Activated CD8-positive, alpha-beta memory T cell treated with anti-CD3 and anti-CD28 coated beads for 1 hour (primary cell): ENCODE measurements around the gene KCNQ2.

ENCODE experiments used
- DNase-seq, 2 donors: peaks; one replicate each; pipeline ENCODE4 v3.0.0-alpha.2; 2020; ENCODE audit warnings: low read depth in 1 of 2; ENCODE audit errors: extremely low read depth in 1 of 2

The KCNQ2 gene

GRCh38 chr20:63471717-63471980, 806 bp downstream of the KCNQ2 start:
- no peak for DNase-seq

- no peak for DNase-seq
Observed at GRCh38 chr20:63471002-63471716, 1.3 kb downstream of the KCNQ2 start.

- DNase-seq: no peak
Observed at GRCh38 chr20:63470410-63470809, 2.0 kb downstream of the KCNQ2 start.

GRCh38 chr20:63469713-63470101, 2.7 kb downstream of the KCNQ2 start:
- no peak for DNase-seq

- DNase-seq: no peak
Observed at GRCh38 chr20:63469019-63469712, 3.3 kb downstream of the KCNQ2 start.

GRCh38 chr20:63468421-63468820, 4.0 kb downstream of the KCNQ2 start:
- DNase-seq: no peak

- no peak for DNase-seq
Observed at GRCh38 chr20:63467294-63468083, 5.0 kb downstream of the KCNQ2 start.

- no peak for DNase-seq
Observed at GRCh38 chr20:63466861-63467260, 5.6 kb downstream of the KCNQ2 start.

GRCh38 chr20:63466250-63466825, 6.1 kb downstream of the KCNQ2 start:
- DNase-seq: no peak

GRCh38 chr20:63465380-63466249, 6.8 kb downstream of the KCNQ2 start:
- DNase-seq: no peak

- DNase-seq: no peak
Observed at GRCh38 chr20:63464289-63464635, 8.2 kb downstream of the KCNQ2 start.

GRCh38 chr20:63463400-63464288, 8.8 kb downstream of the KCNQ2 start:
- no peak for DNase-seq

- no peak for DNase-seq
Observed at GRCh38 chr20:63462244-63462643, 10.2 kb downstream of the KCNQ2 start.

- DNase-seq: no peak
Observed at GRCh38 chr20:63461104-63461763, 11.2 kb downstream of the KCNQ2 start.

- DNase-seq: no peak
Observed at GRCh38 chr20:63459070-63459380, 13.4 kb downstream of the KCNQ2 start.

- no peak for DNase-seq
Observed at GRCh38 chr20:63458170-63459069, 14.0 kb downstream of the KCNQ2 start.

- DNase-seq: no peak
Observed at GRCh38 chr20:63457737-63458136, 14.7 kb downstream of the KCNQ2 start.
